ENCODE data around the gene ADGRD1.
"Not testable (repeated sequence)": the region's sequence is repeated elsewhere in the genome, so short reads cannot be mapped to it uniquely, and the experiment has no call there.

Gene ADGRD1

DNA sequence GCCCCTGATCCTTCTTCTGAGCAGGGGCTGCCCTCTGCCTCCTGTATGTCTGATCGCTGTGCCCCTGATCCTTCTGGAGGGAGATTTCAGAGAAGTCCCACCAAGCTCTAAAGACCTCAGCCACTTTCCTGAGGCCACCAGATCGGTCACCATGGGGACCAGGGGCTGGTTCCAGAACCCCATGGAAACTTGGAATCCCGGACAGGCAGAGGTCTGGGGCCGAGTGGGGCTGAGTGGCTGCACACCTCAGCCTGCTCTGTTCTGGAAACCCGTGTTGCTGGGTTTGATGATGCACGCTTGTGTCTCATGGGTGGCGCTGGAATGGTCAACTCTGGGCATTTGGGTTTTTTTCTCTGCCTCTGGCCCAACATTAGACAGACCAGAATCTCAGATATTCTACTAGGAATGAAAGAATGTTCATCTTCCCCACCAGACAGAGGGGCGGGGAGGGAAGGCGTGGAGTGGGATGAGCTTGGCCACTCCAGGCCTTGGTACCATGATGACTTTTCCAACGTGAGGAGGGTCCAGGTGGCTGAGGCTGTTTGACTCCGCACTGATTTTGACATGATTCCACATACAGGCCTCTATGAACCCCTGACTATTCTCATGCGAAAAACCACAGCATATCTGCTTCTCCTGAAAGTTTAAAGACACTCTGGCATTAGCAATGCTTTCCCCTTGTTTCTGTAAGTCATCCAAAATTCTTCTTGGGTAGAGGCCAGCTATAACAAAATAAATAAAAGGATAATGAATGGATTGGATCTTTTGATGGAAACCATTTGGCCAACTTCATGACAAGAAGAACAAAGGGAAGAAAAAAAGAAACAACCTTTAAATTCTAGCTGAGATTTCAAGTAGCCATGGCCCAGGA lies 114.5 kb downstream of the ADGRD1 start:
- no peak for DNase-seq (ENCODE audit: low read depth in 1 of 2, low spot score in 1 of 2)
- no peak for TF ChIP-seq SPI1 (IDR thresholded peaks at IDR 0.05; ENCODE audit: borderline replicate concordance, low read depth)
- TF ChIP-seq GABPA (IDR thresholded peaks at IDR 0.05; ENCODE audit: low read depth), result no peak
- TF ChIP-seq, protein P1, sequence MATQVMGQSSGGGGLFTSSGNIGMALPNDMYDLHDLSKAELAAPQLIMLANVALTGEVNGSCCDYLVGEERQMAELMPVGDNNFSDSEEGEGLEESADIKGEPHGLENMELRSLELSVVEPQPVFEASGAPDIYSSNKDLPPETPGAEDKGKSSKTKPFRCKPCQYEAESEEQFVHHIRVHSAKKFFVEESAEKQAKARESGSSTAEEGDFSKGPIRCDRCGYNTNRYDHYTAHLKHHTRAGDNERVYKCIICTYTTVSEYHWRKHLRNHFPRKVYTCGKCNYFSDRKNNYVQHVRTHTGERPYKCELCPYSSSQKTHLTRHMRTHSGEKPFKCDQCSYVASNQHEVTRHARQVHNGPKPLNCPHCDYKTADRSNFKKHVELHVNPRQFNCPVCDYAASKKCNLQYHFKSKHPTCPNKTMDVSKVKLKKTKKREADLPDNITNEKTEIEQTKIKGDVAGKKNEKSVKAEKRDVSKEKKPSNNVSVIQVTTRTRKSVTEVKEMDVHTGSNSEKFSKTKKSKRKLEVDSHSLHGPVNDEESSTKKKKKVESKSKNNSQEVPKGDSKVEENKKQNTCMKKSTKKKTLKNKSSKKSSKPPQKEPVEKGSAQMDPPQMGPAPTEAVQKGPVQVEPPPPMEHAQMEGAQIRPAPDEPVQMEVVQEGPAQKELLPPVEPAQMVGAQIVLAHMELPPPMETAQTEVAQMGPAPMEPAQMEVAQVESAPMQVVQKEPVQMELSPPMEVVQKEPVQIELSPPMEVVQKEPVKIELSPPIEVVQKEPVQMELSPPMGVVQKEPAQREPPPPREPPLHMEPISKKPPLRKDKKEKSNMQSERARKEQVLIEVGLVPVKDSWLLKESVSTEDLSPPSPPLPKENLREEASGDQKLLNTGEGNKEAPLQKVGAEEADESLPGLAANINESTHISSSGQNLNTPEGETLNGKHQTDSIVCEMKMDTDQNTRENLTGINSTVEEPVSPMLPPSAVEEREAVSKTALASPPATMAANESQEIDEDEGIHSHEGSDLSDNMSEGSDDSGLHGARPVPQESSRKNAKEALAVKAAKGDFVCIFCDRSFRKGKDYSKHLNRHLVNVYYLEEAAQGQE (IDR thresholded peaks at IDR 0.05; ENCODE audit: insufficient replicate concordance, low read depth), result no peak
- TF ChIP-seq, protein P2, sequence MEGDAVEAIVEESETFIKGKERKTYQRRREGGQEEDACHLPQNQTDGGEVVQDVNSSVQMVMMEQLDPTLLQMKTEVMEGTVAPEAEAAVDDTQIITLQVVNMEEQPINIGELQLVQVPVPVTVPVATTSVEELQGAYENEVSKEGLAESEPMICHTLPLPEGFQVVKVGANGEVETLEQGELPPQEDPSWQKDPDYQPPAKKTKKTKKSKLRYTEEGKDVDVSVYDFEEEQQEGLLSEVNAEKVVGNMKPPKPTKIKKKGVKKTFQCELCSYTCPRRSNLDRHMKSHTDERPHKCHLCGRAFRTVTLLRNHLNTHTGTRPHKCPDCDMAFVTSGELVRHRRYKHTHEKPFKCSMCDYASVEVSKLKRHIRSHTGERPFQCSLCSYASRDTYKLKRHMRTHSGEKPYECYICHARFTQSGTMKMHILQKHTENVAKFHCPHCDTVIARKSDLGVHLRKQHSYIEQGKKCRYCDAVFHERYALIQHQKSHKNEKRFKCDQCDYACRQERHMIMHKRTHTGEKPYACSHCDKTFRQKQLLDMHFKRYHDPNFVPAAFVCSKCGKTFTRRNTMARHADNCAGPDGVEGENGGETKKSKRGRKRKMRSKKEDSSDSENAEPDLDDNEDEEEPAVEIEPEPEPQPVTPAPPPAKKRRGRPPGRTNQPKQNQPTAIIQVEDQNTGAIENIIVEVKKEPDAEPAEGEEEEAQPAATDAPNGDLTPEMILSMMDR (IDR thresholded peaks at IDR 0.05; ENCODE audit: insufficient read depth, low read length), result no peak
- no peak for TF ChIP-seq POLR2AphosphoS5 (IDR thresholded peaks at IDR 0.05; ENCODE audit: low read depth)
- H3K4me3 ChIP-seq (replicated peaks; ENCODE audit: insufficient read depth, low read length), result no peak overlapping the region
- peaks cover 2% of the 10 kb centered on the region for H3K27me3 ChIP-seq (ENCODE audit: insufficient read depth, poor library complexity, severe bottlenecking)
- no peak overlapping the region for H3K27ac ChIP-seq (replicated peaks)

GRCh38 chr12:131068926-131069720 lies 115.4 kb downstream of the ADGRD1 start:
- H3K4me3 ChIP-seq (replicated peaks; ENCODE audit: insufficient read depth, low read length); H3K27ac ChIP-seq (replicated peaks); DNase-seq (ENCODE audit: low read depth in 1 of 2, low spot score in 1 of 2); H3K27me3 ChIP-seq (ENCODE audit: insufficient read depth, poor library complexity, severe bottlenecking): not testable (repeated sequence)

DNA sequence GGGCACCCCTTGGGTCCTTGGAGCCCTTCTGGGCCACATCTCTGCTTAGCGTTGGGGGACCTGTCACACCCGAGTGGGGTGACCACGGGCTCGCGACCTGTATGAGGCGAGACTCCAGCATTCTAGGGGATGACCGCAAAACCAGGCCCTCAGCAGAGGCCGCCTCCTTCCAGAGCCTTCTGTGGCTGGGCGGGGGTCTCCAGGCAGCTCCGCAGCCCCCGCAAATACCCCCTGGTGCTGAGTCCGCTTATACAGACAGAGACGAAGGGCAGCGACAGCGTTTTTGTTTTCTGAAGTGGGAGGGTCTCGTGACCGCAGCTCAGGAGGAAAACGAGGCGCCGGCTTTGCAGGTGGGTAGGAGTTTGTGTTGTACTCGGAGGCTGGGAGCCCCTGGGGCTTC lies 116.4 kb downstream of the ADGRD1 start:
- not testable (repeated sequence) for H3K27ac ChIP-seq (replicated peaks); DNase-seq (ENCODE audit: low read depth in 1 of 2, low spot score in 1 of 2); H3K4me3 ChIP-seq (replicated peaks; ENCODE audit: insufficient read depth, low read length); H3K27me3 ChIP-seq (ENCODE audit: insufficient read depth, poor library complexity, severe bottlenecking)

DNA sequence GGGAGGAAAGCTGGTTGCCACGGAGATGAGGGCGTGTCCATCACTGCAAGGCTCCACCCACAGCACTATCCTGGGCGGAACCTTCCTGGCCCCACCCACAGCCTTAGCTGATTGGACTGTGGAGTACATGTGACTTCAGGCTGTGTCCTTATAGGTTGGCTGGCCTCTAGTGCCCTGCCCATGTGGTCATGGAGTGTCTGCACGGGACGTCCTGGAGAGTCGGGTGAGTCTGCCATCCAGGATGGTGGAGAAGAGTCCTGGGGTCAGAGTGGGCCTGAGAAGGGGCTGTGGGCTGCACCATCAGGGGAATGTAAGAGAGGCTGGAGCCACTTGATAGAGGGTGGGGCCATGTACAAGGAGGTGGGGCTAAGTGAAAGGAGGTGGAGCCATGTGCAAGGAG lies 117.0 kb downstream of the ADGRD1 start:
- DNase-seq (ENCODE audit: low read depth in 1 of 2, low spot score in 1 of 2); H3K4me3 ChIP-seq (replicated peaks; ENCODE audit: insufficient read depth, low read length); H3K27me3 ChIP-seq (ENCODE audit: insufficient read depth, poor library complexity, severe bottlenecking); H3K27ac ChIP-seq (replicated peaks): not testable (repeated sequence)

DNA sequence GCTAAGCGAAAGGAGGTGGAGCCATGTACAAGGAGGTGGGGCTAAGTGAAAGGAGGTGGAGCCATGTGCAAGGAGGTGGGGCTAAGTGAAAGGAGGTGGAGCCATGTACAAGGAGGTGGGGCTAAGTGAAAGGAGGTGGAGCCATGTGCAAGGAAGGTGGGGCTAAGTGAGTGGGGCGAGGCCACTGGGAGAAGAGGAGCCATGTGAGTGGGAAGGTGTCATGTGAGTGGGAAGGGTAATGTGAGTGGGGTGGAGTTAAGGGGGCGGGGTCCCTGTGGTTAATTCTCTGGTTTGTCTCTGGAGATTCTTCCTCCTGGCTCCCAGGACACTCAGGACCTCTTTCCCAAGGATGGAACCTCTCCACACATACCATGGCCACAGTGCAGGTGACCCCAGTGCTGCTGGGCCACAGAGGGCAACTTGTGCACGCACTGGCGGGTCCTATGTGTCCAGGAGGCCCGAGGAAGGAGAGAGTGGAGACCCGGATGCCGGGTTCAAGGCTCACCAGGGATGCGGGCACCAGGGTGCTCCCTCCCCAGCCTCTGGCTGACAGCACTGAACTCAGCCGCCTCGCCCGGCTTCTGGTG lies 117.6 kb downstream of the ADGRD1 start:
- H3K27ac ChIP-seq (replicated peaks); H3K4me3 ChIP-seq (replicated peaks; ENCODE audit: insufficient read depth, low read length); H3K27me3 ChIP-seq (ENCODE audit: insufficient read depth, poor library complexity, severe bottlenecking); DNase-seq (ENCODE audit: low read depth in 1 of 2, low spot score in 1 of 2): not testable (repeated sequence)

DNA sequence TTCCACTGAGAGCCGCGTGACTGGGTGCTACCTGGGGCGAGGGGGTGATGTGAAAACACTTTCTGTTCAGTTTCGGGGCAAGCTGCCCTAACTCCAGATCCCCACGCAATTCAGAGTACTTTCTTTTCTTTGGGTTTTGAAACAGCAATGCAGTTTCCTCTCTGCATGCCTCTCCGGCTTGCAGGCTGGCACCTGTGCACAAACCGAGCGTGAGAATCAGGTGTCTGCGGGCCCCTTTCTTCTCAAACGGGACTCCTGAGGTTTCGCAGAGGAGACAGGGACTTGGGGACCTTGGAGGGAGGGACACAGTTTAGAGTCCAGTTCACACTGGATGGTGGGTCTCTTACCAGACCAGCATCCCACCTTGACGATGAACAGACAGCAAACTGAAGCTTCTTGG lies 118.2 kb downstream of the ADGRD1 start:
- not testable (repeated sequence) for H3K27me3 ChIP-seq (ENCODE audit: insufficient read depth, poor library complexity, severe bottlenecking); DNase-seq (ENCODE audit: low read depth in 1 of 2, low spot score in 1 of 2); H3K27ac ChIP-seq (replicated peaks); H3K4me3 ChIP-seq (replicated peaks; ENCODE audit: insufficient read depth, low read length)
